ENCODE data around the gene DCXR. TPM values are rescaled to one million over a fixed set of nuclear protein-coding genes. Genes with fewer than 3 reads are reported as not detected.

DCXR gene
- total and polyA plus RNA-seq, 10 of the 15 experiments (the other 5 are each of a cell fraction or from before 2014, with no cell fraction given) = 12.3 to 139 (median 88.9) TPM

- Histone ChIP-seq H3K9ac (ENCODE audit: control insufficient read depth, insufficient read depth, low read length) (no peak overlapping the region), H3K27me3 (replicated peaks in 1 of 2; ENCODE audit: control insufficient read depth in 2 of 2, insufficient read depth in 2 of 2, low read length in 1 of 2) (no peaks in the 10 kb centered on the region), H4K20me1 (ENCODE audit: control insufficient read depth, insufficient read depth) (no peaks in the 10 kb centered on the region), H3K27ac (ENCODE audit: control insufficient read depth, insufficient read depth) (no peak overlapping the region), H3K4me2 (ENCODE audit: control insufficient read depth, insufficient read depth) (no peak overlapping the region), H3K36me3 (ENCODE audit: control insufficient read depth in 2 of 2, insufficient read depth in 2 of 2, low read length in 1 of 2) (no peaks in the 10 kb centered on the region), H3K4me1 (ENCODE audit: control insufficient read depth, insufficient read depth, low read length) (no peaks in the 10 kb centered on the region), H3K9me3 (replicated peaks; ENCODE audit: control insufficient read depth, insufficient read depth, low read length) (no peaks in the 10 kb centered on the region), H3K4me3 (no peak overlapping the region), H2AFZ (ENCODE audit: control insufficient read depth, low read depth, low read length) (no peak overlapping the region), H3K79me2 (ENCODE audit: control insufficient read depth, insufficient read depth, low read length) (no peaks in the 10 kb centered on the region)
- WGBS (ENCODE audit: insufficient coverage, insufficient replicate concordance, low lambda C conversion rate, missing lambda C conversion rate) = 85% methylated on average over 29 of the region's 30 CpGs
- DNase-seq (ENCODE audit: low read depth, low spot score) = no peak
- no peak for TF ChIP-seq BACH1 (IDR thresholded peaks at IDR 0.05; ENCODE audit: borderline replicate concordance)
- no peak for TF ChIP-seq ZNF24 (IDR thresholded peaks at IDR 0.05)
- peak; percentile 43; the same call in 1 of the 2 replicates for TF ChIP-seq POLR2A (IDR thresholded peaks at IDR 0.05; ENCODE audit: low read depth, low read length)
- in situ Hi-C loops (cut with MboI) = no loop called here
- FAIRE-seq = no peak
- ChIA-PET RAD21 (ENCODE audit: unreplicated experiment) (no interaction called here), POLR2A (no interaction called here), SMC1A (ENCODE audit: uncharacterized antibody, unreplicated experiment) (no interaction called here), CTCF (interaction anchor here (1.2 kb wide), 1 partner anchor 15 kb away, joined by 4 read pairs; no protein-coding TSS in a partner anchor)
- ATAC-seq = no peak
- intact Hi-C loops (cut with micrococcal nuclease; ENCODE audit: unreplicated experiment) = no loop called here
- no TSS peak for BruUV-seq (replicated peaks)
Measured at GRCh38 chr17:82005701-82006348, 31.7 kb downstream of the DCXR start.

GRCh38 chr17:82004517-82005455 lies 32.7 kb downstream of the DCXR start:
- no peaks in the 10 kb centered on the region for H4K20me1 ChIP-seq (ENCODE audit: control insufficient read depth, insufficient read depth)
- no peak overlapping the region for H2AFZ ChIP-seq (ENCODE audit: control insufficient read depth, low read depth, low read length)
- no peak overlapping the region for H3K9ac ChIP-seq (ENCODE audit: control insufficient read depth, insufficient read depth, low read length)
- no peak for ATAC-seq
- DNase-seq (ENCODE audit: low read depth, low spot score) = no peak
- no peak overlapping the region for H3K4me3 ChIP-seq
- intact Hi-C loops (cut with micrococcal nuclease; ENCODE audit: unreplicated experiment) (no loop called here), in situ Hi-C loops (cut with MboI) (no loop called here)
- no peak for FAIRE-seq
- BruUV-seq (replicated peaks) = no TSS peak
- ChIA-PET SMC1A (ENCODE audit: uncharacterized antibody, unreplicated experiment) (no interaction called here), CTCF (interaction anchor here (0.6 to 1.2 kb wide), 2 partner anchors 16 to 30 kb away, joined by 4 read pairs; no protein-coding TSS in a partner anchor), RAD21 (ENCODE audit: unreplicated experiment) (no interaction called here), POLR2A (no interaction called here)
- 79% methylated on average over 41 of the region's 41 CpGs for WGBS (ENCODE audit: insufficient coverage, insufficient replicate concordance, low lambda C conversion rate, missing lambda C conversion rate)
- no peaks in the 10 kb centered on the region for H3K27me3 ChIP-seq (replicated peaks in 1 of 2; ENCODE audit: control insufficient read depth in 2 of 2, insufficient read depth in 2 of 2, low read length in 1 of 2)
- H3K4me2 ChIP-seq (ENCODE audit: control insufficient read depth, insufficient read depth) = no peak overlapping the region
- H3K36me3 ChIP-seq (ENCODE audit: control insufficient read depth in 2 of 2, insufficient read depth in 2 of 2, low read length in 1 of 2) = no peaks in the 10 kb centered on the region
- H3K79me2 ChIP-seq (ENCODE audit: control insufficient read depth, insufficient read depth, low read length) = no peaks in the 10 kb centered on the region
- no peak overlapping the region for H3K27ac ChIP-seq (ENCODE audit: control insufficient read depth, insufficient read depth)
- H3K9me3 ChIP-seq (replicated peaks; ENCODE audit: control insufficient read depth, insufficient read depth, low read length) = no peaks in the 10 kb centered on the region
- H3K4me1 ChIP-seq (ENCODE audit: control insufficient read depth, insufficient read depth, low read length) = no peaks in the 10 kb centered on the region
- no peak for TF ChIP-seq PAX8 (IDR thresholded peaks at IDR 0.05)
- no peak for TF ChIP-seq FOXK2 (IDR thresholded peaks at IDR 0.05)
- no peak for TF ChIP-seq STAT3 (IDR thresholded peaks at IDR 0.05; ENCODE audit: low read depth, low read length)
- TF ChIP-seq E2F4 (IDR thresholded peaks at IDR 0.05; ENCODE audit: low read depth, low read length) = no peak
- no peak for TF ChIP-seq PAX5 (IDR thresholded peaks at IDR 0.05; ENCODE audit: borderline replicate concordance, low read depth, low read length)
- no peak for TF ChIP-seq CHD2 (IDR thresholded peaks at IDR 0.05; ENCODE audit: borderline replicate concordance, low read depth, low read length)
- no peak for TF ChIP-seq BCL11A (IDR thresholded peaks at IDR 0.05; ENCODE audit: low read depth, low read length)
- TF ChIP-seq CREB1 (IDR thresholded peaks at IDR 0.05; ENCODE audit: low read depth) = no peak
- TF ChIP-seq ZBTB40 (IDR thresholded peaks at IDR 0.05; ENCODE audit: borderline replicate concordance) = no peak
